GM20431 (cell line): ENCODE results near the gene OAS1.
"Not testable (repeated sequence)": the region's sequence is repeated elsewhere in the genome, so short reads cannot be mapped to it uniquely, and the experiment has no call there.

ENCODE experiments used
- in situ Hi-C: fragments of 300-500 bp; cut with MseI, MboI; formaldehyde crosslinking; loops from one replicate; pipeline ENCODE4 v1.15.0; 2020; ENCODE audit warnings: low sequenced_read_pairs; ENCODE audit not compliant: unreplicated experiment

Gene OAS1

GRCh38 chr12:112932485-112933128 lies 25.8 kb downstream of the OAS1 start:
- in situ Hi-C loops = no loop called here

- in situ Hi-C loops = no loop called here
These were observed 26.4 kb downstream of the OAS1 start for GRCh38 chr12:112933129-112933505.

- in situ Hi-C loops = no loop called here
These were observed 29.5 kb downstream of the OAS1 start for GRCh38 chr12:112936264-112936663.

- in situ Hi-C loops = no loop called here
These were observed 30.2 kb downstream of the OAS1 start for GRCh38 chr12:112936927-112937326.

GRCh38 chr12:112937741-112938719 lies 31.3 kb downstream of the OAS1 start, which contains the start of gene OAS3:
Gene OAS3 (plus strand): TSS chr12:112938474. CDS start chr12:112938531, 57 bp downstream.
- in situ Hi-C loops = no loop called here

GRCh38 chr12:112938751-112939150 lies 32.0 kb downstream of the OAS1 start:
- in situ Hi-C loops = no loop called here

GRCh38 chr12:112939761-112940381 lies 33.1 kb downstream of the OAS1 start:
- in situ Hi-C loops = no loop called here

GRCh38 chr12:112941528-112942335 lies 35.0 kb downstream of the OAS1 start:
- in situ Hi-C loops = no loop called here

GRCh38 chr12:112942572-112942971 lies 35.8 kb downstream of the OAS1 start:
- in situ Hi-C loops = no loop called here

GRCh38 chr12:112944024-112944690 lies 37.4 kb downstream of the OAS1 start:
- in situ Hi-C loops = no loop called here

GRCh38 chr12:112945515-112945914 lies 38.8 kb downstream of the OAS1 start:
- in situ Hi-C loops = no loop called here

- in situ Hi-C loops = no loop called here
These were observed 39.7 kb downstream of the OAS1 start for GRCh38 chr12:112946236-112947000.

- in situ Hi-C loops = no loop called here
These were observed 40.6 kb downstream of the OAS1 start for GRCh38 chr12:112947314-112947713.

GRCh38 chr12:112947761-112948160 lies 41.0 kb downstream of the OAS1 start:
- in situ Hi-C loops = no loop called here

- in situ Hi-C loops = no loop called here
These were observed 42.0 kb downstream of the OAS1 start for GRCh38 chr12:112948806-112949205.

GRCh38 chr12:112950701-112951100 lies 43.9 kb downstream of the OAS1 start:
- in situ Hi-C loops = no loop called here

GRCh38 chr12:112957125-112957524 lies 50.4 kb downstream of the OAS1 start:
- in situ Hi-C loops = not testable (repeated sequence)

GRCh38 chr12:112961074-112961473 lies 54.3 kb downstream of the OAS1 start:
- in situ Hi-C loops = no loop called here

- in situ Hi-C loops = no loop called here
These were observed 54.8 kb downstream of the OAS1 start for GRCh38 chr12:112961536-112961935.
